Globus pallidus (tissue), 1 donor: Measurements from ENCODE around the gene LACRT.
"Not testable (repeated sequence)": the region's sequence is repeated elsewhere in the genome, so short reads cannot be mapped to it uniquely, and the experiment has no call there.

ENCODE experiments used
- DNase-seq: peaks from one replicate; pipeline ENCODE4 v3.0.0-alpha.2; 2015; ENCODE audit warnings: low spot score

The LACRT gene, protein sequence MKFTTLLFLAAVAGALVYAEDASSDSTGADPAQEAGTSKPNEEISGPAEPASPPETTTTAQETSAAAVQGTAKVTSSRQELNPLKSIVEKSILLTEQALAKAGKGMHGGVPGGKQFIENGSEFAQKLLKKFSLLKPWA

GRCh38 chr12:54634795-54635194 lies at the start of gene LACRT:
LACRT (minus strand) TSS chr12:54634895; CDS start chr12:54634841, 54 bp downstream.
- no peak for DNase-seq

- no peak for DNase-seq
Measured at GRCh38 chr12:54683398-54683797, 48.7 kb upstream of the LACRT start.

DNA sequence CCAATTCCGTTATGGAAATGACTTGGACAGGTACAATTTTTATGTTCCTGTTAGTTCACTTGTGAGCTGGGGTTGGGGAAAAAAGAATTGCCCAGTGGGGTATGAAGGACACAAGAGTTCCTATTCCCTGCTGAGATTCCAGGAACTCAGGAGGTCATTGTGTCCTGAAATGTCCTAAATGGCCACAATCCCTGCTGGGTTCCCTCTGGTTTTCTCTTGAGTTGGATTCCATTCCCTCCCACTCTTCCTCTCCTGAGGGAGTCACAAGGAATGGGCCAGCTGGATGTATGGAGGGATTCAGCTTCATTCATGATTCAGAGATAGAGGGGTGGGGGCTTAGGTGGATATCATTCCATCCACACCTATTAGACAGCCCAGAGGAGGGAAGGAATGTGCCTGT lies 48.0 kb upstream of the LACRT start:
- no peak for DNase-seq

- DNase-seq: no peak
Measured at GRCh38 chr12:54680374-54680773, 45.7 kb upstream of the LACRT start.

- DNase-seq: no peak
Measured at GRCh38 chr12:54678131-54678530, 43.4 kb upstream of the LACRT start.

- no peak for DNase-seq
Measured at GRCh38 chr12:54667945-54668344, 33.2 kb upstream of the LACRT start.

DNA sequence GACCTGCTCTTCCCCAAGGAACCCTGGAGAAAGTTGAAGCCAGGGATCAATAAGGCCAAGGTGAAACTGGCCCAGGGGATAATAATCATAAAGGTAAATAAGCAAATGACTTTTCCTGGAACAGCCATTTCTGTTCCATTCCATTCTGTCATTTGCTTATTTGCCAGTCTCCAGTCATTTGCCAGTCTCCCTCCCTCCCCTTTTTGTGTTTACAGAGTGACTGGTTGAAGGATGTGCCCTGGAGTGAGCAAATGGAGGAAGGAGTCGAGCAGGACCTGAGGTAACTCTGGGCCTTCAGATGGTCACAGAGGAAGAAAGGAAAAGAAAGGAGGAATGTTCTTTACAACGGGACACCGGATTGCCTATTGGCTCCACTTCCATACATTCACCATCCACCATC lies 31.3 kb upstream of the LACRT start:
- no peak for DNase-seq

DNA sequence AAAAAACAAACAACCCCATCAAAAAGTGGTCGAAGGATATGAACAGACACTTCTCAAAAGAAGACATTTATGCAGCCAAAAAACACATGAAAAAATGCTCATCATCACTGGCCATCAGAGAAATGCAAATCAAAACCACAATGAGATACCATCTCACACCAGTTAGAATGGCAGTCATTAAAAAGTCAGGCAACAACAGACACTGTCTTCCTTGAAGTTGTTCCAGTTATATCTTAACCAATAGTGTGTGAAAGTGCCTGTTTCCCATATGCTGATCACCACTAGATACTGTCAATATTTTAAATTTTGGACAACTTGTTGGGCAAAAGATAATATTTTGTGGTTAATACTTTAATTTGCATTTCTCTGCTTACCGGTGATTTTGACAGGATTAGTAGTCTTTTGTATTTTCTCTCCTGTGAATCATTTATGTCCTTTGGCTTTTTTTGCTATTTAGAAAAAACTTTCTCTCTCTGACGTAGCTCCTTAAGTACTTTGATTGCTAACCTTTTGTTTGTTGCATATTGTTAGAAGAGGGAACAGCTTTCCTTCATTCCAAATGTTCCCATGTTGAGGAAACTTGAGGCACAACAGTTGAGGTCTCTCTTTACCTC lies 30.4 kb upstream of the LACRT start:
- DNase-seq: not testable (repeated sequence)

GRCh38 chr12:54663603-54664002 lies 28.9 kb upstream of the LACRT start:
- no peak for DNase-seq

GRCh38 chr12:54662026-54662425 lies 27.3 kb upstream of the LACRT start:
- no peak for DNase-seq

GRCh38 chr12:54661048-54661447 lies 26.4 kb upstream of the LACRT start:
- no peak for DNase-seq

- DNase-seq: no peak
Measured at GRCh38 chr12:54660320-54660962, 25.7 kb upstream of the LACRT start.

GRCh38 chr12:54658306-54659264 lies 23.9 kb upstream of the LACRT start:
- DNase-seq: no peak

GRCh38 chr12:54657105-54657607 lies 22.5 kb upstream of the LACRT start:
- no peak for DNase-seq

DNA sequence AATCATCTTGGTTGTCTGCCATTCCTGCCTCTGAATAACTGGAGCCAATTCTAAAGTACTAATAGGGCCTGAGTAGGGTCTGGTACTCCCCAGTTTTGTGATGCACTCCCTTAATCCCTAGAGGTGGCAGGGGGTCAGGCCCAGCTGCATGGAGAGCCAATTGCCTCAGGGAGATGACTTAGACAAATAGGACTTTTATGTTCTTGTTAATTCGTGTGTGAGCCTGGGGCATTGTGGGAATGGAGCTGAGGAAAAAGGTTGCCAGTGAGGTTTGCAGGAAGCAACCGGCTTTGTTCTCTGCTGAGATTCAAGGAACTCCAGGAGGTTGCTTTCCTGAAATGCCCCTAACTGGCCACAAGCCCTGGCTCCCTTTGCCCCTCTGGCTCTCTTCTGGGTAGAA lies 20.2 kb upstream of the LACRT start:
- peak; percentile 16 for DNase-seq

GRCh38 chr12:54653025-54653424 lies 18.3 kb upstream of the LACRT start:
- DNase-seq: no peak

DNA sequence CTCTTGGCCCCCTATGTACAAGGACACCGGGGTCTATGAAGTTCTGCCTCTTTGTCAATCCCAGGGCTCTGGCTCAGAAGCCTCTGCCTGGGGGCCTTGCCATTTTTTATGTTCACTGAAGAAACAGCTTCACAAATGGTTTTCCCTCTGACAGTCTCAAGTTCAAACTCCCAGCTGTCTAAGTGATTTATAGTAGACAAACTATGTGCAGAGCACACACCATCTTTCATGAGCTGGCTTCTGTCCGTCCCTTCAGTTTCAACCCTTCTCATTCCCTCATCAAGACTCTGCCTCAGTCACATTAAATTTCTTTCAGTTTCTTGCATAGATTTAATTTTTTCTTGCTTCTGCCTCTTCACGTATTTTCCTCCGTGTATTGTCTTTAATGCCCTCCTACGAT lies 16.2 kb upstream of the LACRT start:
- no peak for DNase-seq

GRCh38 chr12:54650409-54650808 lies 15.7 kb upstream of the LACRT start:
- no peak for DNase-seq

DNA sequence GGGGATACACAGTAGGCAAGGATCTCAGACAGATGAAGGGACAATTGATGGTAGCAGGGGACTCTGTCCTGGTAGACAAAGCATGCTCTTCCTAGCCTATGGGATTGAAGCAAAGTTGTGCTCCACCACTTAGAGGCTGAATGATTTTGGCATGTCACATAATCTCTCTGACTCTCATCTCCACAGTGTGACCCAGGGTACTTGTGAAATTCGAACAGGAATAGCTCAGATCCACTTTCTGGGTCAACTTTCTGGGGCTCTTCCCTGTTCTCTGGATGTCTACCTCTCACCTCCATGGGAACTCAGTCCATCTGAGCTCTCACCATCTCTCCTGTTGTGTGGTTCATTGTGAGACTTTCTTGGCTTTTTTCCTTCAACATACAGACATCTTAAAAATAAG lies 15.1 kb upstream of the LACRT start:
- no peak for DNase-seq

GRCh38 chr12:54648265-54648664 lies 13.6 kb upstream of the LACRT start, which contains the start of gene DCD:
DCD (minus strand) TSS chr12:54648365; CDS start chr12:54648303, 62 bp downstream.
- no peak for DNase-seq

GRCh38 chr12:54641554-54641953 lies 6.9 kb upstream of the LACRT start:
- DNase-seq: no peak

- no peak for DNase-seq
Measured at GRCh38 chr12:54641089-54641488, 6.4 kb upstream of the LACRT start.
